Epithelial cell of prostate (primary cell): Measurements from ENCODE around the gene KDM4B.
A peak's percentile ranks its signal among the peaks of the same experiment; 100 is the strongest.

Source experiments
- DNase-seq: peaks from one replicate; pipeline ENCODE4 v3.0.0-alpha.2; 2011; ENCODE audit warnings: low read depth, low spot score
- H3K27ac ChIP-seq: fragments of 450-650 bp; 2 replicates; pipeline ENCODE4 v1.5.1; 2017; ENCODE audit warnings: mild to moderate bottlenecking

Gene KDM4B

DNA sequence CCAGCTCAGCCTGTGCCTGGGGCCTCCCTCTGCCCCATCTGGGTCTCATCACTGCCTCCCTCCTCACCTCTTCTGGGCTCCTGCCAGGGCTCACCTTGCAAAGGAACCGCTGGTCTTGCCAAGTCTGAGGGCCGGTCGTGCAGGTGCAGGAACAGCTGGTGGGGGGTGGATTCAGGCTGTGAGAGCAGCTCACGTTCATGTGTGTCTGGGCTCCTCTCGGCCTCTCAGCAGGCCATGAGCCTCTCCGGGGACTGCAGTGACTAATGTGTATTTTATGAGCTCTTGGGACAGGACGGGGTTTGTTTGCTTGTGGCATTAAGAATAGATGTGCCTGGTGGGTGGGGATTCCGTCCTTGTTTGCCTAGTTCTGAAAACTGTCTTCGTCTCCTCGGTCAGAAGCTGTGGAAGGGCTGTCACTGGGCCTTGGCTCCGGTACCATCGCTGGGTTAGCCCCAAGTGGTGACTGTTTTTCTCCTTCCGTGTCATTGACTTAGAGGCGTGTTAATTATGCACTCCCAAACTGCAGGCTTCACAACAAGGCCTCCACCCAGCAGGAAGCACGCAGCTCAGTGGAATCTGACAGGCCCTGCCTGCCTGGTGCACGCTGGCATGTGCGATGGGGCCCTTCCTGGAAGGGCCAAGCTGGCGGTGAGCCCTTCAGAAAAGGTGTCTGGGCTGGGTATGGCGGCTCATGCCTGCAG lies 77.6 kb downstream of the KDM4B start:
- DNase-seq = peak; percentile 54
- peak overlapping the region; percentile 50 for H3K27ac ChIP-seq

DNA sequence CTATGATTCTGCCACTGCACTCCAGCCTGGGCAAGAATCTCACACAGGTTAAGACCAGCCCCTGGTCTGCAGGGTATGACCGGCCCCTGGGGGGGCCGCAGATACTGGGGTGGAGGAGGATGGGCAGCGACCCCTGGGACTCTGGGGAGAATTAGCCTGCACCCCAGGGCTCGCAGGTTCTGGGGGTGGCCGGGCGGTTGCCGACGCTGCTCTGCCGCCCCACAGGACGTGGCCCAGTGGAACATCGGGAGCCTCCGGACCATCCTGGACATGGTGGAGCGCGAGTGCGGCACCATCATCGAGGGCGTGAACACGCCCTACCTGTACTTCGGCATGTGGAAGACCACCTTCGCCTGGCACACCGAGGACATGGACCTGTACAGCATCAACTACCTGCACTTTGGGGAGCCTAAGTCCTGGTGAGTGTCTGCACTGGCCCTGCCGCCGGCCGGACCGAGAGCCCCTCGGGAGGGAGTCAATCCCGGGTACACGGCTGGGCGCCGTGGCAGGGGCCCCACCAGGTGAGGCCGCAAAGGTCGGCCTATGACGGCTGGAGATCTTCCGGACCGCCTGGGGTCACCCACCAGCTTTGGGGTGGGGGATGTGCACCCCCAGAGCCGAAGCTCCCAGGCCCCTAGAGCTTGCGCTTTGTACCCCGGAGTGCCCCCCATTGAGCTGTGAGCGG lies 78.5 kb downstream of the KDM4B start:
- H3K27ac ChIP-seq = peak overlapping the region; percentile 50

DNA sequence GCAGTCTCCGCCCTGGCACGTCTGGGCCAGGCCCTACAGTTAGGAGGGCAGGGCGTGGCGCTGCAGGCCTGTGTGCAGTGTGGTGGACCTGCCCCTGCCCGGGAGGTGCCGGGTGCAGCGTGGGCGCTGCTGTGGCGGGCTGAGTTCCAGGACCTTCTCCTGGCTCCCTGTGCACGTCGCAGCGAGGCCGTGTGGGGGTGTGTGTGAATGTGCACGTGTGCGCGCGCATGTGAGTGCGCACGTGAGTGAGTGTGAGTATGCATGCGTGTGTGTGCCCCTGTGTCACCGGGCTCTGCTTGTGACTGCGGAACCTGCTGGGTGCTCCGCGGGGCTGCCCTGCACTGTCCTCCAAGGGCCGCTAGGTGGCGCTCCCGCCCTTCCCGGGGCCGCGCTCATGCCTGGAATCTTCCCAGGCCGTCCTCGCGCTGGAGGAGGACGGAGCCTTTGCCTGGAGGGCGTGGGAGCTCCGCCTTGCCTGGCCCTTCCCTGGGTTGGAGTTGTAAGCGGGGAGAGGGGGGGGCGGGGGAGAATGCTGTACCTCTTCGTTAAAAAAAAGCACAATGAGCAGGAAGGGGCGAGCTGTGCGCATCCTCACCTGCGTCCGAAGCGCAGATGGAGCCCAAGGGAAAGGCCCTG lies 79.3 kb downstream of the KDM4B start:
- H3K27ac ChIP-seq = no peak overlapping the region
- DNase-seq = no peak

More for the DNA sequence above, 78.5 kb downstream of the KDM4B start:
- DNase-seq = no peak

DNA sequence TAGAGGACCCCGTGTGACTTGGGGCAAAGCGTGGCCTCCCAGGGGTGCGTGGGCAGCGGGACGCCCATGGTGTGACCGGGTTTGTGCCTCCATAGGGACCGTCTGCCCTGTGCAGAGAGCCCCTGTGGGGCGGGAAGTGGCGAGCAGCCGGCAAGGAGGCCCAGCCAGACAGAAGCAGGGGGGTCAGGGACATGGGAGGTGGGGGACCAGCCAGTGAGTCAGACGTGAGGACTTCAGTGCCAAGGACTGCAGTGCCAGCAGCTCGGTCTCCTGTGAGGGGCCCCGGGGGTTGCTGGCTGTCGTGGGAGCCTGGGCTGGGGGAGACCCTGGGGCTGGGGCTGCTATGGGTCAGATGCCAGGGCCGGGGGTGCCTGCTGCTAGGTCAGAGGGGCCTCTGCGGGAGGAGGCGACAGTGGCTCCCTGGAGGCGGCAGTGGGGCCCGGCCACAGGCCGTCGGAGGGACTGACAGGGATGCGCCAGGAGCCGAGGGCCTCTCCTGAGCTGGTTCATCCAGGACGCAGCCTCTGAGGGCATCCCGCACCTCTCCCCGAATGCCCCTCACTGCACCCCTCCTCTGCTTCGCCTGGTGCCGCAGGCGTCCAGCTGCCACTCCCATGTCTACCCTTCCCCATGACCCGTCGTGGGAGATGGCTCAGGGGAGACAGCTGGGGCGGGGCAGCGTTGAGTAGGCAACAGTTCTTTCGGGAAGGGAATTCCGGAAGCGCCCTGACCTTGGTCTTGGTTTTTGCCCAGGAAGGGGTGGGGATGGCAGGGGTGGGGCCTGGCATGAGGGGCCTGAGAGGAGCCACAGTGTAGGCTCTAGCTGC lies 80.0 kb downstream of the KDM4B start:
- no peak overlapping the region for H3K27ac ChIP-seq
- no peak for DNase-seq

DNA sequence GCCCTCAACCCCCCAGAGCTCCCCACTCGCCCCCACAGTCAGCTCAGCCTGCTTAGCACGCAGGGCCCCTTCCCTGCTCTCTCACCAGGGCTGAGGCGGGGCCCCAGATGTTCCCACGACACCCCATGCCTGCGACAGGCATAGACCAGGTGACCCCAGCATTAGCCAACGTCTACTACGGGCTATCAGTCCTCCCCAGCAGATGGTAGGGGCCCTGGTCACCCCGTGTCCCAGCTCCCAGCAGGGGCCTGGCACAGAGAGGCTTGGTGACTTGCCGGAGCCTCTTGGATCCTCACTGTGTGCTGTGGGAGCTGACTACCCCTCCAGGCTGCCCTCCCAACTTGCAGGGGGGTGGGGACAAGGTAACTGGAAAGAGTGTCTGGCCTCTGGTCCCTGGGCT lies 80.6 kb downstream of the KDM4B start:
- no peak for DNase-seq
- H3K27ac ChIP-seq = no peak overlapping the region

DNA sequence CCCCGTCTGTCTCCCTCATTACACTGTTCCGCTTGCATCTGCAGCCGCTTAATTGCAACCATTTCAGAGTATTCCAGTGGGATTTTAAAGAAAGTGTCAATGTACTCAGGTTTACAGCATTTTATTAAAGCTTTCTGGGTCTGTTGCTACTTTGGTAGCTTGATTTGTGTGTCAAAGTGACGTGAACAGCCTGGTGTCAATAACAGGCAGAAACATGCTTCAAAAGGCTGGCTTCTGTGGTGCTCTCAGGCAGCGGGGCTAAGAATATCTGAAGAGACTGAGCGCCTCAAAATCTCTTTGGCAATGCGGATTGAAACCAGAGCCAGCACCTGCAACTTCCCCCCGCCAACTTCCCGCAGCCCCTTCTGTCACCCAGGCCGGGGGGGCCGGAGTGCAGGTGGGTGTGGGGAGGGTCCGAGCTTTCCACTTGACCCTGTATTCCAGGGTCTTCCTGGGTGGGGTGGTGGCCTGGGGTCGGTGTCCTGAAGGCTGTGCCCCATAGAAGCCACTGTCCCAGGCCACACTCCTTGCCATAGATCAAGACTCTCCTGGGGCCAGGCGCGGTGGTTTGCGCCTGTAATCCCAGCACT lies 81.2 kb downstream of the KDM4B start:
- no peak overlapping the region for H3K27ac ChIP-seq
- DNase-seq = no peak

DNA sequence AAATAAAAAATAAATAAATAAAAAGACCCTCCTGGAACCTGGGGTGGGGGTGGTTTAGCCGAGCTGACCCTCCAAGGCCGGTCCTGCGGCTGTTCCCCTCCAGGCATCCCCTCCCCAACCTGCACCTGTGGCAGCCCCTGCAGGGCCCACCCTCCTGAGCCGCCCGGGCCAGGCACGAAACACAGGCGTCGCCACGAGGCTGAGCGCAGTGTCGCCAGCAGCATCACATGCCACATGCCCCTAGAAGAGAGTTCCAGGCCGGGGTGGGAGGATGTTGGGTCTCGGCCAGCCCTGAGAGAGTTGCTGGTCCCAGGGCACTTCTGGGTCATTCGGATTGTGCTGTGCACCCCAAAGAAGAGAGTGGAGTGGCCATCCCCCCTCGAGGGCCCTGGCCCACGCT lies 82.0 kb downstream of the KDM4B start:
- no peak overlapping the region for H3K27ac ChIP-seq
- no peak for DNase-seq

DNA sequence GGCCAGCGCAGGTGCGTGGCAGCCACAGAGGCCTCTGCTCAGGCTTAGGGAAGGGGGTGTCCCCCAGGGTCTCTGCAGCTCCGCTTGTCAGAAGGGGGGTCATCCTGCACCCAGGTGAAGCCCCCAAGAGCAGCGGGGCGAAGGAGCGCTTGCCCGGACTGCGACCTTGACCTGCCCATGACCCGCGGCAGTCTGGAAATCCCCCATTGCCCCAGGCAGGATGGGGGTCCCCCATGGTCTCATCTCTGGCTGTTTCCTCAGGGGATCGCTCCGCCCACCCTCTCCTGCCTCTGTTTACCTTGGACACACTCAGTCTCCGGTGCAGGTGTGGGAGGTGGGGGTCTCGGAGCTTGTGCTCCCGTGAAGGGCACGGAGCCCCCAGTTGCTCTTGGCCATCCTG lies 82.7 kb downstream of the KDM4B start:
- H3K27ac ChIP-seq = no peak overlapping the region
- no peak for DNase-seq

DNA sequence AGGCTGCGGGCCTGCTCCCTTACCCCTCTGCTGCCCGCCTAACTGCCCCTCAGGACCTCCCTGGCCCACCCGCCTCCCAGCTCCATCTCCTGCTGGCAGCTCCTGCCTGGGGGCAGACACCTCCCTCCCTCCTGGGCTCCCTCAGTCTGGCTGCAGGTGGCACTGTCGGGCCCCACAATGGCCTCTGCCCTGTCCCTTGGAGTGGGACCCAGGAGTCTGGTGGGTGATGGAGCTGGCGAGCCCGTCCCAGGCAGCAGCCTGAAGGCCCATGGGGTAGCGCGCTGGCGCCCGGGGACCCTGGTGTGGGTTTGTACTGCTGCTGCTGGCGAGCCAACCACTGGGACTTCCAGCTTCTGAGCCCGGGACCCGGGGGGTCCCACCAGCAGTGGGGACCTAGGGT lies 83.6 kb downstream of the KDM4B start:
- H3K27ac ChIP-seq = no peak overlapping the region
- no peak for DNase-seq

DNA sequence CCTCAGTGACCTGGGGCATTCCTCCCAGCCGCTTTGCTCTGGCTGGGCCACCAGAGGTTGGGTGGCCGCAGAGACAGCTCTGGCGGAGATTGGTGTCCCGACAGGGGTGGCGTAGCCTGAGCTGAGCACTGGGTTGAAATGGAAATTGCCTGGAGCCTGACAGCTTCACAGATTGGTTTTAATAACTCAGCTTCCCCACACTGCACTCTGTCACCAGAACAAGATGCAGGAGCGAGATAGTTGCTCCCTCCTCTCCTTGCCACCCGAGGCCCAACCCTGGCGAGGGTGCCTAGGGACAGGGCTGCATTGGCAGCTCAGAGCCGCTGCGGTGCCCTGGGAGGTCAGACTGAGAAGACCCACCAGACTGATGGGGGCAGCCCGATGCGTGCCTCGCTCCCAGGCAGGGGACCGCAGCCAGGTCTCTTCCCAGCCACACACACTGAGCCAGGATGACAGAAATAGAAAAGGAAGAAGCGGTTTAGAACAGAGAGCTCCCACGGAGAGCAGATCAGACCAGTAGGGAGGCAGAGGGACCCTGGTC lies 84.1 kb downstream of the KDM4B start:
- no peak overlapping the region for H3K27ac ChIP-seq
- no peak for DNase-seq

DNA sequence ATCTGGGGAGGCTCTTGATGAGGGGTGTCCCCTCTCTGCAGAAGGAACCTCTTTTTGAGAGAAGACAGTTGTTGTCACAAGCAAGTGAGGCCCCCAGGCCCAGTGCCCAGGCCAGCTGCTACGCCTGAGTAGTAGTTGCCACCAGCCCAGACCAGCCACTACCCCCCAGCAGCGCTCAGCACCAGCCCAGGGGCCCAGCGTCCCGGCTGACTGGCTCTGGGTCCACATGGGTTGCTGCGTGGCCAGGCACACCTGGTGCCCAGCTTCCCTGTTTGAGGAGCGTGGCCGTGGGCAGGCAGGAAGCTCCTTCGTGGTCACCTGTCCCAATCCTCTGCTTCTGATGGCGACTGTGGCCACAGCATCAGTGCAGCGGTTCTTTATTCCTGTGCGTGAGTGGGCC lies 84.7 kb downstream of the KDM4B start:
- DNase-seq = no peak
- no peak overlapping the region for H3K27ac ChIP-seq

DNA sequence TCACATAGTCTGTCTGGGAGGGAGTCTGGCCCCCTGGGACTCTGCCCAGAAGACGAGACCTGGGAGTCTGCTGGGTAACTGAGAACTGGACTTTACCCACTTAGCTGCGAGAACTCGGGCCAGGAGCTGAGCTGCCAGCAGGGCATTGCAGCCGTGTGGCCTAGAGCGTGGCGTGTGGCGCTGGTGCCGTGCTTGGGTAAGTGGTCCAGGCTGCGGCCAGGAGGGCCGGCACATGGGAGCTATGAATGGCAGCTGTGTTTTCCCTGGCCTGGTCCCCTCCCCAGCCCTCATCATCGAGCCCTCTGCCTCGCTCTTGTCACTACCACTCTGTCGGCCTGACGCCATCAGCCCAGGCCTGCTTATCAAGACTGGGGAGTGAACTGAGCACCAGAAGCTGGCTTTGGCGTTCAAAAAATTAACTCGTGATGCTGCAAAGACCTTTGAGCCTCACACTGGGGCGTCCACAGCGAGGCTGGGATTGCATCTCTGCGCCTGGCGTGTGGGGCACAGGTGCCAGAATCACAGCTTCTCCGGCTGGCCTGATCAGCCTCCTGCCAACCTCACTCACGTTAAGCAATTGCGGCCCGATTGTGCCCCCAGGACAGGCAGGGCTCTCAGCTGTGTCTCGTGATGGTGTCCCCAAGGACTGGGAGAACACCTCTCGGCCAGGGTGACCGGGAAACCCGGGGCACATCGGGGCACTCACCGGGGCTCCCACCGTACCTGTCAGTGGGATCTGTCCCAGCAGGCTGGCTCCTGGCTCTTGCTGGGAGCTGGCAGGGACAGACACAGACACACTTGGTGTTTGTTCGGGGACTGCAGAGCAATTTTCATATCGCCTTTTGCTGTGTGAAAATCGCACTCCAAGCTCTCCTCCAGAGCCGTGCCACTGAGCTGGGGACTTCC lies 85.9 kb downstream of the KDM4B start:
- no peak overlapping the region for H3K27ac ChIP-seq
- DNase-seq = no peak

DNA sequence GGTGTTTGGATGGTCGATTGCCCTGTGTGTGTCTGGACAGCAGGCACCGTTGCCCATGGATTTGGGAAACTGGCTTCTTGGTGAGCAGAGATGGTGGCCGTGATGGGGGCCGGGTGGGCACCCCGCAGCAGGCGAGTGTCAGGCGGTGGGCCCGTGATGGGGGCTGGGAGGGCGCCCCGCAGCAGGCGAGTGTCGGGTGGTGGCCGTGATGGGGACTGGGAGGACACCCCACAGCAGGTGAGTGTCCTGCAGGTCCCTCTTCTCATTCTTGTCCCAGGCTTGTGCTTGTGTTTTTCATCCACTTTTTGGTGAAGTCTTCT lies 86.5 kb downstream of the KDM4B start:
- H3K27ac ChIP-seq = no peak overlapping the region
- DNase-seq = no peak

DNA sequence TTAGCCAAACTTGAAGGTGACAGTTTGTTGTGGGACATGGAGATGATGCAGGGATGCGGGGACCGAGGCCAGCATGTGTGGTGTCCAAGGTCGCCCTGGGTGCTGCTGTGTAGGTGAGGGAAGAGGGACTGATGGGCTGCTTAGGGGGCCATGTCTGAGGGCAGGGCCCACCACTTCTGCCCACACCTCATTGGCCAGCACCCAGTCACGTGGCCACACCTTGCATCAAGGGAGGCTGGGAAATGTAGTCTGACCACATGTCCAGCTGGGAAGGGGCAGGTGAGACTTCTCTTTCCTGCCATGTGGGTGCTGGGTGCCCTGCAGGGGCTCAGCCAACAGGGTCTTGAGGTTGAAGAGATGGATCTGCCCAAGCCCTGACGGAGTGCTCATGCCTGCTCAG lies 88.9 kb downstream of the KDM4B start:
- DNase-seq = no peak
- no peak overlapping the region for H3K27ac ChIP-seq

DNA sequence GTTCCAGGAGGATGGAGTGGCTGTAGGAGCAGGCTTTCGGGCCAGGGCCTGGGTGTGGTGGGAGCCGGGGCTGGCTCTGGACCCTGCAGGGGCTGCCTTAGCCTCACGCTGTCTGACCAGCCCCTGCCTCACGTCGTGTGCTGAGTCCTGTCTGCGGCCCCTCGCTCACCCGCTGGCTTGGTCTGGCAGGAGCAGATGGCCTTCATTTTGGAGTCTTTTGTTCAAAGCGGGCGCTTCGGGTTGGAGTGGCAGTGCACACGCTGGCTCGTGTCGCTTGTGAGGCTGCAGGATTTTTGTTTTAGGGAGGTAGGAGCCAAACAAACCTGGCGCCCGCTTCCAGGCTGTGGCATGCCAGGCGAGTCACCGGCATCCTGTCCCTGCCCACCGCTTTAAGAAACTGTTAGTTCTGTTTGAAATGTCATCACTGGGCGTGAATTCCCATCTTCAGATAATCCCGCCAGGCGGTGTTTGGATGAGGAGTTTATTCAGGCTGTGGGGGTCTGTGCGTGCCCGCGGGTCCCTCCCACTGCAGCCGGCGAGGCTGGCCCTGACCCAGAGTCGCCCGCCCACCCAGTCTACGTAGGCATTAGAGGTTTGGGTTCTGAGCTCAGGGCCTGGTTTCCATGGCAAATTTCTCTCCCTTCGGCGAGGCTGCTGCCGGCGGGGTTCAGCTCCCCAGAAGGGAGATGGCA lies 89.8 kb downstream of the KDM4B start:
- H3K27ac ChIP-seq = no peak overlapping the region
- no peak for DNase-seq

DNA sequence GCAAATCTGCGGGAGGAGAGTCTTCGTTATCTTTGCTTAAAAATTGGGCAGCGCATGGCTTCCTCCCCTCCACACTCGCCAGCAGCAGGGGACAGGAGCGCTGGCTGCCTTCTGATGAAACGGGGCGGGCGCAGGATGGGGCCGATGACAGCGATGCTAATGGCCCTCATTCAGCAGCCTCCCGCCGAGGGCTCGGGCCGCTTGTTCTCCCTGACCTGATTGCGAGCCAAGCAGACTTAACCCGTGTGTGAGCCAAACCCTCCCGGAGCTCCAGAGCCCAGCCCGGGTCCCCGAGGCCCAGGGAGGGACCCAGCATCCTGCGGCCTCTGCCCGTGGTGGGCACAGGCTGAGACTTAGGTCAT lies 90.3 kb downstream of the KDM4B start:
- no peak for DNase-seq
- H3K27ac ChIP-seq = no peak overlapping the region

DNA sequence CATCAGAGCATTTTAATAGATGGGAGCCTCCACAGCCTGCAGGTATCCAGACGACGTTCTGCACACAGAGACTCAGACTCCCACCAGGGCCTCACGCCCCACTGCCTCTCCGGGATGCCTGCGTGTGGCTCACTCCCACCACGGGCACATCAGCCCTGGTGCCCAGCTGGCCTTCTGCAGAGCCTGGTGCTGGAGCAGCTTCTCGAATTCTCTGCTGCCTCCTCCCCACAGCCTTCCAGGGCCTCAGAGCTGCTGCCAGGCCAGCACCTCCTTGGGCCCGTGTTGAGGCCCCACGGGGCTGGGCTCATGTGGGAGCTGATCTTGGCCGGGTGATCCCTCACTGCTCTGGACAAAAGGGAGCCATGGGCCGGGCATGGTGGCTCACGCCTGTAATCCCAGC lies 90.9 kb downstream of the KDM4B start:
- DNase-seq = no peak
- H3K27ac ChIP-seq = no peak overlapping the region

DNA sequence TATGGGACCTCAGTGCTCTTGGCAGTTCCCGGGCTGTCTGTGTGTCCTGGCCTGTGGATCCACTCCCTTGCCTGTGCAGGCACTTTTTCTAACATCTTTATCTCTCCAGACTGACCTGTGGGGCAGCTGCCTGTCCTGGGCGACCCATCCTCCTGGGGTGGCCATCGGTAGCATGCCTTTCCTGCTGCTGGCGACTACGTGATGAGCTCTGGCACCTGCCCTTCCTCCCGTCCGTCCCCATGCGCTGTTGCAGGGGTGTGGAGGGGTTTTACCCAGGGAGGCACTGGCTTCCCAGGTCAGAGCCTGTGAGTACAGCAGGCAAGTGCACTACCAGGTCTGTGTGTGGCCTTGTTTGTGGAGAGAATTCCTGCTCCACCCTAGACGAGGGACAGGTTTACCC lies 93.3 kb downstream of the KDM4B start:
- no peak overlapping the region for H3K27ac ChIP-seq
- no peak for DNase-seq

DNA sequence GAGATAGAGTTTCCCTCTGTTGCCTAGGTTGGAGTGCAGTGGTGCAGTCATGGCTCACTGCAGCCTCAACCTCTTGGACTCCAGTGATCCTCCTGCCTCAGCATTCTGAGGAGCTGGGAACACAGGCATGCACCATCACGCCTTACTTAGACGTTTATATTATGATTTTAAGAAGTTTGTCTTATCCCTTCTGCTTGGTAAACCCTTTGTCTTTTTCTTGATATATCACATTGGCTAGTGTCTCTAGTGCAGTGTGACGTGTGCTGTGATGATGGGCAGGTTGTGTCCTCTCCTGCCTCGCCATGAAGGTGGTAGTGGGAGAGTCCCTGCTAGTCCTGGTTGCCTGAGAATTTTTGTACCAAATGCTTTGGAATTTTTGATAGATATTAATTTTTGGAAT lies 93.9 kb downstream of the KDM4B start:
- no peak for DNase-seq
- H3K27ac ChIP-seq = no peak overlapping the region
